HL-60 (cell line): ENCODE measurements around the gene PHACTR3.

Source experiments
- DNase-seq, 2 experiments: peaks; one replicate each; pipeline ENCODE4 v3.0.0-alpha.2; 2010 to 2020; ENCODE audit warnings: low read depth in 1 of 2, low spot score in 1 of 2
- H3K27ac ChIP-seq: fragments of 250-450 bp; sonication (Bioruptor Pico); replicated peaks from 2 replicates; pipeline ENCODE4 v1.5.1; 2020; ENCODE audit warnings: mild to moderate bottlenecking, moderate library complexity
- H3K27me3 ChIP-seq: fragments of 250-450 bp; sonication (Bioruptor Pico); 2 replicates; pipeline ENCODE4 v1.5.1; 2021; ENCODE audit warnings: mild to moderate bottlenecking, moderate library complexity; ENCODE audit not compliant: insufficient read depth, poor library complexity, severe bottlenecking
- H3K4me3 ChIP-seq: replicated peaks from 2 replicates; pipeline ENCODE4 v1.5.1; 2011; ENCODE audit warnings: mild to moderate bottlenecking, control low read depth, low read length; ENCODE audit not compliant: insufficient read depth
- GABPA ChIP-seq: IDR thresholded peaks from 2 replicates; pipeline ENCODE4 v1.6.1; 2012; ENCODE audit warnings: low read depth
- POLR2AphosphoS5 ChIP-seq: IDR thresholded peaks from 2 replicates; pipeline ENCODE4 v1.6.1; 2012; ENCODE audit warnings: low read depth
- SPI1 ChIP-seq: IDR thresholded peaks from 2 replicates; pipeline ENCODE4 v1.6.1; 2012; ENCODE audit warnings: low read depth, mild to moderate bottlenecking, borderline replicate concordance
- TF ChIP-seq, protein P1 (sequence below): IDR thresholded peaks from one replicate; pipeline ENCODE4 v1.5.1; 2011; ENCODE audit warnings: low read length, control low read depth, inconsistent platforms; ENCODE audit not compliant: insufficient read depth
- TF ChIP-seq, protein P2 (sequence below): IDR thresholded peaks from 2 replicates; pipeline ENCODE4 v1.6.1; 2012; ENCODE audit warnings: low read depth; ENCODE audit not compliant: insufficient replicate concordance

PHACTR3 gene

DNA sequence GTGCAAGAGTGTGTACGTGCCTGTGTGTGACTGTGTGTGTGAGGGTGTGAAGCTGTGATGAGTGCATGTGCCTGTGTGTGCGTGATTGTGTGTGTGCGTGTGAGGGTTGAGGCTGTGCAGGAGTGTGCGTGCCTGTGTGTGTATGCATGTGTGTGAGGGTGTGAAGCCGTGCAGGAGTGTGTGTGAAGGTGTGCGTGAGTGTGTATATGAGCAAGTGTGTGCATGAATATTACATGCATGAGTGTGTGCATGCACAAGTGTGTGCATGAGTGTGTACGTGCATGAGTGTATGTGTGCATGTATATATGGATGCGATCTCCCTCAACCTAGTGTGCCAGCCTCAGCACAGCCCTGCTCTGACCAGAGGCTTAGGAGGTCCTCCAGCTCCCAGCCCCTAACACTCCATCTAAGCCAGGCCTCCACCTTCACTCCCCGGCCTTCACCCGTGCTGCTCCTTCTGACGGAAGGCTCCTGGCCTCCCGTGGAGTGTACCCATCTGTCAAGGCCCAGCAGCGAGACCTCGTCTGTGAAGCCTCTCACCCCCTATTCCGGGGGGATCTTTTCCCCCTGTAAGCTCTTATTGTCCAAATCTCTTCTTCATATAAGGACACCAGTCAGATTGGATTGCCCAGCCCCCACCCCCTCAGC lies 19.9 kb upstream of the PHACTR3 start:
- H3K27ac ChIP-seq: no peak overlapping the region
- TF ChIP-seq GABPA: no peak
- no peak for TF ChIP-seq POLR2AphosphoS5
- TF ChIP-seq, protein P1, sequence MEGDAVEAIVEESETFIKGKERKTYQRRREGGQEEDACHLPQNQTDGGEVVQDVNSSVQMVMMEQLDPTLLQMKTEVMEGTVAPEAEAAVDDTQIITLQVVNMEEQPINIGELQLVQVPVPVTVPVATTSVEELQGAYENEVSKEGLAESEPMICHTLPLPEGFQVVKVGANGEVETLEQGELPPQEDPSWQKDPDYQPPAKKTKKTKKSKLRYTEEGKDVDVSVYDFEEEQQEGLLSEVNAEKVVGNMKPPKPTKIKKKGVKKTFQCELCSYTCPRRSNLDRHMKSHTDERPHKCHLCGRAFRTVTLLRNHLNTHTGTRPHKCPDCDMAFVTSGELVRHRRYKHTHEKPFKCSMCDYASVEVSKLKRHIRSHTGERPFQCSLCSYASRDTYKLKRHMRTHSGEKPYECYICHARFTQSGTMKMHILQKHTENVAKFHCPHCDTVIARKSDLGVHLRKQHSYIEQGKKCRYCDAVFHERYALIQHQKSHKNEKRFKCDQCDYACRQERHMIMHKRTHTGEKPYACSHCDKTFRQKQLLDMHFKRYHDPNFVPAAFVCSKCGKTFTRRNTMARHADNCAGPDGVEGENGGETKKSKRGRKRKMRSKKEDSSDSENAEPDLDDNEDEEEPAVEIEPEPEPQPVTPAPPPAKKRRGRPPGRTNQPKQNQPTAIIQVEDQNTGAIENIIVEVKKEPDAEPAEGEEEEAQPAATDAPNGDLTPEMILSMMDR: no peak
- TF ChIP-seq SPI1: no peak
- no peaks in the 10 kb centered on the region for H3K27me3 ChIP-seq
- no peak for DNase-seq
- no peak overlapping the region for H3K4me3 ChIP-seq

DNA sequence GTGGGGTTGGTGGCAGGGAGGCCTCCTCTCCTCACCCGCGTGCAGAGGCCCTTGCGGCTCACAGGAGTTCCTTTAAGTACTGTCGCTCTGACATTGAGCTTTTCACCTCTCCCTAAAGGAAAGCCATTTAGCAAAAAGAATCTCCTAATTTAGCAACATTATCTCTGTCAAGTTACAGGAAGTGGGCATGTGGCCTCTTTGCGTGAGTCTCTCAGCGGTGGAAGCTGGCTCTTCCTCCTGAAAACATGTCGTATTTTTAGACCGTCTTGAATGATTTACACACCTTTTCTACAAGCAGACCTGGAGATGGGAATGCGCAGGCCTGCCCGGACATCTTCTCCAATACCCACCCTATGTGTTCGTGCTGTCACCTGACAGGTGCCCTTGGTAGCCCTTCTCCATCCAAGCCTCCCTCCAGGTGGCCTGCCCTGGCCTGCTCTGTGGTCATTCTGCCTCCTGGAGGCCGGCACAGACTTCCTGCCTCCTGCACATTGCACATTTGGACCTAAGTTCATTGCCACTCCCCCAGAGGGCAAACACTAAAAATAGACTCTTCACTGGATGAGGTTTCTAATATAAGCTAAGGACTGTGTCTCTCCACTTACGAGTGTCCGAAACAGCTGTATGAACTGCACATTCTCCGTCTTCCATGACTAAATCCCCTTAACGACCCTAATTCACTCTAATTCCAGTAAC lies 18.5 kb upstream of the PHACTR3 start:
- DNase-seq: no peak
- Histone ChIP-seq H3K27ac (no peak overlapping the region), H3K27me3 (no peaks in the 10 kb centered on the region), H3K4me3 (no peak overlapping the region)
- TF ChIP-seq, protein P1: no peak
- TF ChIP-seq POLR2AphosphoS5 (no peak), GABPA (no peak), SPI1 (no peak)
- TF ChIP-seq, protein P2, sequence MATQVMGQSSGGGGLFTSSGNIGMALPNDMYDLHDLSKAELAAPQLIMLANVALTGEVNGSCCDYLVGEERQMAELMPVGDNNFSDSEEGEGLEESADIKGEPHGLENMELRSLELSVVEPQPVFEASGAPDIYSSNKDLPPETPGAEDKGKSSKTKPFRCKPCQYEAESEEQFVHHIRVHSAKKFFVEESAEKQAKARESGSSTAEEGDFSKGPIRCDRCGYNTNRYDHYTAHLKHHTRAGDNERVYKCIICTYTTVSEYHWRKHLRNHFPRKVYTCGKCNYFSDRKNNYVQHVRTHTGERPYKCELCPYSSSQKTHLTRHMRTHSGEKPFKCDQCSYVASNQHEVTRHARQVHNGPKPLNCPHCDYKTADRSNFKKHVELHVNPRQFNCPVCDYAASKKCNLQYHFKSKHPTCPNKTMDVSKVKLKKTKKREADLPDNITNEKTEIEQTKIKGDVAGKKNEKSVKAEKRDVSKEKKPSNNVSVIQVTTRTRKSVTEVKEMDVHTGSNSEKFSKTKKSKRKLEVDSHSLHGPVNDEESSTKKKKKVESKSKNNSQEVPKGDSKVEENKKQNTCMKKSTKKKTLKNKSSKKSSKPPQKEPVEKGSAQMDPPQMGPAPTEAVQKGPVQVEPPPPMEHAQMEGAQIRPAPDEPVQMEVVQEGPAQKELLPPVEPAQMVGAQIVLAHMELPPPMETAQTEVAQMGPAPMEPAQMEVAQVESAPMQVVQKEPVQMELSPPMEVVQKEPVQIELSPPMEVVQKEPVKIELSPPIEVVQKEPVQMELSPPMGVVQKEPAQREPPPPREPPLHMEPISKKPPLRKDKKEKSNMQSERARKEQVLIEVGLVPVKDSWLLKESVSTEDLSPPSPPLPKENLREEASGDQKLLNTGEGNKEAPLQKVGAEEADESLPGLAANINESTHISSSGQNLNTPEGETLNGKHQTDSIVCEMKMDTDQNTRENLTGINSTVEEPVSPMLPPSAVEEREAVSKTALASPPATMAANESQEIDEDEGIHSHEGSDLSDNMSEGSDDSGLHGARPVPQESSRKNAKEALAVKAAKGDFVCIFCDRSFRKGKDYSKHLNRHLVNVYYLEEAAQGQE: no peak

DNA sequence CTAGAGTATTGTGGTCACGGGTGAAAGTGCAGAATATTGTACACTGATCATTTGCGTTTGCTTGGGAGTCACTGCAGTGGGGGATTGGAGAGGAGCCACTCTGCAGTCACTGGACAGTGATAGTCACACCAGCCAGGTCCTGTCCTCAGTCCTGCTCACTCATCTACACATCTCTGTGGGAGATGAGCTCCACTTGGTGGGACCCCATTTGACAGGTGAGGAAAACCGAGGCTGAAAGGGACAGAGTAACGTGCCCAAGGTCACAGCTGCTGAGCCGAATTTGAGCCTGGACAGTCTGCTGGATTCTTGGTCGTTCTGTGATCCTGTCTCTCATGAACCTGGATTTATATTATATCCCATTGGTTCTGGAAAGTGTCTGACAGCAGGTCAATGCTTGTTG lies 17.7 kb upstream of the PHACTR3 start:
- H3K4me3 ChIP-seq: no peak overlapping the region
- TF ChIP-seq, protein P1: no peak
- TF ChIP-seq POLR2AphosphoS5 (no peak), SPI1 (no peak), GABPA (no peak)
- TF ChIP-seq, protein P2: no peak
- no peak overlapping the region for H3K27ac ChIP-seq
- no peak for DNase-seq
- H3K27me3 ChIP-seq: no peaks in the 10 kb centered on the region

DNA sequence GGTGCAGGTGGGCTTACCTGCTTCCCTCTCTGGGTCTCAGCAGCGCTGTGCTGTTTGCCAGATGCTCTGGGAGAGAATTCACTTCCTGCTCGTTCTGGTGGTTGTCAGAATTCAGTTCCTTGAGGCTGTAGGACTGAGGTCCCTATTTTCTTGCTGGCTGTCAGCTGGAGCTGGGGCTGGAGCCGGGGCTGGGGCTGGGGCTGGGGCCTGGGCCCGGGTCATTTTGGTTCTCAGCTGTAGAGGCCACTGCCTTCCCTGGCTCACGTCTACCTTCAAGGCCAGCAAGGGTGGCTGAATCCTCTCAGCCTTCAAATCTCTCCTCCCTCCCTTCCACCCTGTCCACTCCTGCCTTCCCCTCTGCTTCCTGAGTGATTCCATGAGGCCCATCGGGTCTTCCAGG lies 16.8 kb upstream of the PHACTR3 start:
- no peak overlapping the region for H3K27ac ChIP-seq
- TF ChIP-seq GABPA: no peak
- TF ChIP-seq, protein P2: no peak
- TF ChIP-seq, protein P1: no peak
- TF ChIP-seq POLR2AphosphoS5: no peak
- DNase-seq: no peak
- no peaks in the 10 kb centered on the region for H3K27me3 ChIP-seq
- H3K4me3 ChIP-seq: no peak overlapping the region
